SKM-1 (cell line): Measurements from ENCODE around the gene SNRNP200.
A peak's percentile ranks its signal among the peaks of the same experiment; 100 is the strongest.
"Not testable (repeated sequence)": the region's sequence is repeated elsewhere in the genome, so short reads cannot be mapped to it uniquely, and the experiment has no call there.

Experiments used
- DNase-seq: peaks from one replicate; lab custom pipeline; 2025; ENCODE audit not compliant: unreplicated experiment; lab: John Stamatoyannopoulos, UW

Gene SNRNP200

DNA sequence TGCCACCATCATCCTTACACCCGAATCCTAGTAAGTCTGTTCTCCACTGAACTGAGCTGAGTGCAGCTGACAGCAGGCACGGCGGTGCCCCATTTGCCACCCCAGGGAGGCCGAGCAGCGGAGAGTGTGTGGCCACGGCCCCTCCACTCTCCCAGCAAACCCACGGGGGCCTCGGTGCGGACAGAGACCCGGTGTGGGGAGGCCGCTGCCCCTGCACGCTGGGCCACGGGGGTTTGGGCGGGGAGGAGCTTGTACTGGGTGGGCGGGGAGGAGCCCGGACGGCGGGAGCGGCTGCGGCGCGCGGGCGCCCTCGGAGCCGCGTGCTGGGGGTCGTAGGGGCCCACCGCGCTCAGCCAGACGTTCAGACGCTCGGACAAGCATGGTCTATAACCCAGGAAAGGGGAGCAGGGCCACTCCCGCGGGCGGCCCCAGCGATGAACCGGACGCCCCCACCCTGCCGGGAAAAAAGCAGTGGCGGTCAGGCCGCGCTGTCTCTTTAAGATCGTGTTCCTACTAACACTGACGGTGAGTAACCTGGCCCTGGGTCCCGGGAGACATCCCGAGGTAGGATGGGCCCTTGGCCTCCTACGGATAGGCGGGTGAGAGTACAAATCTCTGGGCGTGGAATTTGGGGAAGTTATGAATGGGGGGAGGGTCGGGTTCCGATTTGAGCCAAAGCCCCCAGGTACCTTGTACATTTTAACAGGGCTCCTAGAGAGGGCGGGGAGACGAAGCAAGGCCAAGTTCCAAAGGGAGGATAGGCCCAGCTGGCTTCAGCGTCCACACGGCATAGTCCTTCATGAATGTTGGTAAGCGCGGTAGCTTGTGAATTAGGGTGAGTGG is 19.9 kb upstream of the SNRNP200 start, which contains the start of gene ITPRIPL1:
ITPRIPL1 (plus strand) TSS at position 277 of the 843 bp plus-strand sequence; CDS start at position 800, 523 bp downstream.
- no peak for DNase-seq

DNA sequence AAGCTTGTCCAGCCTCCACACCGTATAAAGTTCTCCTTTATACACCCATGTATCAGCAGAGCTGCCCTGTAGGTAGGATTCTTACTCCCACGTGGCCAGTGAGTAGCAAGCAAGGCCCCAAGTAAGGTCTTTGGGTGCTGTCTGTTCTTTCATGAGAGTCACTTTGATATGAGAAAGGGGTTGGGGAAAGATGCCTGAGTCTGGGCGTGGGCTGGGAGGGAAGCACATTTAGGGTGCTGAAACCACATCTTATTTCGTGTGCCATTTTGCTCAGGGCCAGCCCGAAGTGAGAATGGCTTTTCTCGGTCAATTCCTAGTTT is 19.3 kb upstream of the SNRNP200 start:
- no peak for DNase-seq

DNA sequence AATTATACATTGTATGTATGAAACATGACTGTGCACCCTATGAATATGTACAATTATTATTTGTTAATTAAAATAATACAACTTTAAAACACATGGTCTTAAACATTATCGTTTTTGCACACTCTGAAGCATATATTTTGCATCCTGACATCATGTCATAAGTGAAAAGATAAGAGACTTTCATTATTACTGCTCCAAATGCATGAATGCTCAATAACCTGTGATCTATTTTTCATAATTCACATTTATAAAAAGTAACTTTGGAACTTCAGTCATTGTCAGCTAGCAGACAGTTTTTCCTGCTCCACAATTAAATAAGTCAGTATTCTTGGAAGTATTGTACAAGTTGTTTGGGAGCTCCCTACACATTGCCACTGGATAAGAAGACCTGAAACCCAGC is 18.5 kb upstream of the SNRNP200 start:
- no peak for DNase-seq

DNA sequence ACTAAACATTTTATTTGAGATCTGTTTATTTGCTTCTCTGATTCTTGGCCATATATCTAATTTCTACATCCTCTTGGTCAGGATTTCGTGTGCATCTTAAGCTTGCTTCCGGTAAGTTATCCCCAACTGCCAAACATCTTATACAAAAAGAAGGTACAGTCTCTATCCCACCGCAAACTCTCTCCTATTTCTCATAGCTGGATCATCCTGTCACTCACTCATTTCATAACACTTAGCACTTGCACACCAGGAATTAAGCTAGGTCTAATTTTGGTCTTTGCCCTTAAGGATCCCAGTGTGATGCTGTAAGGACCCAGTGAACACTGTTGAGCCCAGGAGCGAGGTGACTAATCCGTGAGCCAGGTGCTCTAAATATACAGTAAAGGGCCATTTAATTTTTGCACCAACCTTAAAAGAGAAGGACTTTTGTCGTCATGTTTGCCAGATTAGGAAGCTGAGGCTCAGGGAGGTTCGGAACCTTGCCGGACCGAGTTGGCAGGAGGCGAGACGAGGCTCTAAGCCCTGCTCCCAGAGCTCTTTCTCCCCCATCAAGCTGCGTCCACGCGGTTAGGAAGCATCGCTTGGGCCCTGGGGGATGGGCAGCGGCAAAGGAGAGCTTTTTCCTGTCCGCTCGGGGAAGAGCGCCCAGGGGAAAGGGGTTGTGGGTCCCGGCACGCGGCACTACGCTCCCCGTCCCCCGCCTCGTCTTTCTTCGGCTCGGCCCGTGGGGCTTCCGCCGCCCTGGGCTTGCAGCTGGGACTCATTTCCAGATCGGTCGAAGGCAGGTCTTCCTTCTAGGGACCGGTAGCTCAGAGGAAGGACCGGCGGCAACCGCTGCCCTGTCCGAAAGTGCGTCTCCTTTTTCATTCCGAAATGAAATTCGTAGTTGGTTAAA is 15.6 kb upstream of the SNRNP200 start:
- DNase-seq, result peak; percentile 31

DNA sequence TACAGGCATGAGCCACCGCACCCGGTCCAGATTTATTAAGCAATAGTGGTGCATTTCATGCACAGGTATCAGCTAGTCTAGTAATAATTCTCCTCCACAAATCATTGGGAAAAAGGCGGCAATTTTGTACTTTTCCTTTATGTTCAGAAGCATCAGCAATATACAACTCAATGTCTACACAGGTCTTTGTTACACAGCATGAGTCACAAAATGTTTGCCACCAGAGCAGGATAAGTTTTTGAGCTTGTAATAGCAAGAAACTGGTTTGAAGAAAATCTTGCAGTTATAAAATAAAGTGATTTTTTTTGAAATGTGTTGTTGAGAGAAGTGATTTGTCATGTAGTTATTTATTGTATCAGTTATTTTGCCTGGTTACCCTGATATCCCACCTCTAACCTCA is 15.0 kb upstream of the SNRNP200 start:
- no peak for DNase-seq

DNA sequence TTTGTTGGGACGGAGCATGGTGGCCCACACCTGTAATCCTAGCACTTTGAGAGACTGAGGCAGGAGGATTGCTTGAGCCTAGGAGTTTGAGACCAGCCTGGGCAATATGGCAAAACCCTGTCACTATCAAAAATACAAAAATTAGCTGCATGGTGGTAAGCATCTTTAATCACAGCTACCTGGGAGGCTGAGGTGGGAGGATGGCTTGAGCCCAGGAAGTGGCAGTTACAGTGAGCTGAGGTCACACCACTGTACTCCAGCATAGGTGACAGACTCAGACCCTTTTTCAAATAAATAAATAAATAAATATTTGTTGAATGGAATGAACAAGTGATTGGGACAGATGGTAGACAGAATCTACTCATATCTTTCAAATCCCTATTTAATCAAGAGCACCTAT is 14.1 kb upstream of the SNRNP200 start:
- no peak for DNase-seq

DNA sequence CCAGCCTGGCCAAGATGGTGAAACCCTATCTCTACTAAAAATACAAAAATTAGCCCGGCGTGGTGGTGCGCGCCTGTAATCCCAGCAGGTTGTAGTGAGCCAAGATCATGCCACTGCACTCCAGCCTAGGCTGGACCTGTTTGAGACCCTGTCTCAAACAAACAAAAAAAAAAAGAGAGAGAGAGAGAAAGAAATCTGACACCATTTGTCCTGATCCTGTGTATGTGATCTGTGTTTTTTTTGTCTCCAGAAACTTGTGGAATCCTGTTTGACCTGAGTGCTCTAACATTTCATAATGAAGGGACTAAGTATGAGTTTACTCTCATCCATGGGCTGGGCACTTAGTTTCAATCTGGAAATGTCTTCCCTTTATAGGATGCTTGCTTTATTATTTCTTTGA is 13.4 kb upstream of the SNRNP200 start:
- DNase-seq, result no peak

DNA sequence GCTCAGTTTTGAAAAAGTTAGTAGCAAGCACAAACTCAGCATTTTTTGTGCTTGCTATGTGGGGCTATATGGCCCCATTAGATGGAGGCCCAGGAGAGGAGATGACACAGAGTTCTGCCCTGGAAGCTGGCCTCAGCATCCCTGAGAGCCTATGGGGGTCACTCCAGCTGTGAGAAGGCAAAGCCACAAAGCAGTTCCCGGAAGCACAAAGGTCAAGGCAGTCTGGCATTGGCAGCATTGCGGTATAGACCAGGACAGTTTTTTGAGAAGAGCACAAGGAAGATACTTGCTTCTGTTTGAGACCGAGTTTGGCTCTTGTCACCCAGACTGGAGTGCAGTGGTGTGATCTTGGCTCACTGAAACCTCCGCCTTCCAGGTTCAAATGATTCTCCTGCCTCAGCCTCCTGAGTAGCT is 12.2 kb upstream of the SNRNP200 start:
- DNase-seq, result no peak

DNA sequence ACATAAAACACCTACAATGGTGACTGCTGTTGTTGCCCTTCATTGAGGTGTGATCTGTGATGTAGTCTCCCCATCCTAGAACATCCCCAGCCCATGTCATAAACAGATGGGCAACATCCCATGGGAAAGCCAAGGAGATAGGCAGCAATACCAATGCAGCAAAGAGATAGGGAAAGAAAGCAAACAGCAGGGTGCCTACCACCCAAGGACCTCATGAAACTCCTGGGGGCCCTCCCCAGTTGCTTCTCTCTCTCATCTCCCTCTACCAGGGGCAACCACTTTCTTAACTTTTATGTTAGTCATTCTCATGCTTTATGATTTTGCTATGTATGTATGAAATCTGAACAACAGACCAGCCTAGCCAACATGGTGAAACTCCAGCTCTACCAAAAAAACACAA is 11.7 kb upstream of the SNRNP200 start:
- DNase-seq, result no peak

DNA sequence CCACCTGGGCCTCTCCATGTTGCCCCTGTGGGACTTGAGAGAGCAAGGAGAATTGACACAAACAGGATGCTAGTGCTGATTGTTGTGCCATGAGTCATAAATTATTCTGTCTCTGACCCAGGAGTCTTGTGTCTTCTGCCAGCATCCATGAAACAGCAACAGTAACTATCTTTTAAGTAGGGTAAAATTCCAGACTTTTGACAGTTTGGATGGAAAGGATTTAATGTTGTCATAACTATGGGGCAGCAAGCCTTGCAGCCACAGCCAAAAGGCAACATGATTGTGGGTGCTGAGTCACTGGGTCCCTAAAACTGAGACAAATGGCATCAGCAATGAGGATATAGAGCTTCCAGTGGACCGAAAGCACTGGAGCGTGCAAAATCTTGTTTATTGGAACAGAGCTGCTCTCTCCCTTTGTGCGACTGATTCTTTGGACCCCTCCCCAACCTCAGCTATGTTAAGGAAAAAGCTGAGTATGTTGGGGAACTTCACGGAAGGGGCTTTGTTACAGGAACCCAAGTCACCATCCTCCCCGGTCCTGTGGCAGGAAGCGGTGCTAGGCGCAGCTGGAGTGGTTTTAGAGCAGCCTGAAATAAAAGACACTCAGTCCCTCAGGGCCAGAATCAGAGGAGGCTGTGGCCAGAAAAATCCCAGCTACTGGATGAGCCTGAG is 10.2 kb upstream of the SNRNP200 start:
- no peak for DNase-seq

DNA sequence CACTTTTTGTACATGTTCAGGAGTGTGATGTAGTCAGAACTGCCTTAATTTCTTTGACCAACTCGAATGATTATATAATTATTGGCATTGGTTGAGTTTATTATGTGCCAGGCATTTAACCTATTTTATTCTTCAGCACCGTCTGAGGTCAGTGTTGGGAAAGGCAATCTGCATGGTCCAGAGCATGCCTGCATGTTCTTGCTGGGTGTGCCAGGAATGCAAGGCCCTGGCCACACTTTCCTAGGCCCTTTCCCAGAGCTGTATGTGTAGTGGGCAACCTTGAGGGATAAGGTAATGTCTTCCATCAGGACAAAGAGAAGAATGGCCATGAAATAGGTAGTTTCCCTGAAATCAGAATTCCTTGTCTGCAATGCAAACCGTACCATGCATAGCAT is 9.7 kb upstream of the SNRNP200 start:
- no peak for DNase-seq

DNA sequence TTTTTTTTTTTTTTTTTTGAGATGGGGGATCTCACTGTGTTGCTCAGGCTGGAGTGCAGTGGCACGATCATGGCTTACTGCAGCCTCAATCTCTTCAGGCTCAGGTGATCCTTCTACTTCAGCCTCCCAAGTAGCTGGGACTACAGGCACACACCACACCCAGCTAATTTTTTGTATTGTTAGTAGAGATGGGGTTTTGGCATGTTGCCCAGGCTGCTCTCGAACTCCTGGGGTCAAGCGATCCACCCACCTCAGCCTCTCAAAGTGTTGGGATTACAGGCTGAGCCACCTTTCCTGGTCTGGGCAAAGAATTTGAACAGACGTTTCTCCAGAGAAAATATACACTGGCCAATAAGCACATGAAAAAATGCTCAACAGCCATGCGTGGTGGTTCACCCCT is 2.9 kb upstream of the SNRNP200 start:
- DNase-seq, result no peak

DNA sequence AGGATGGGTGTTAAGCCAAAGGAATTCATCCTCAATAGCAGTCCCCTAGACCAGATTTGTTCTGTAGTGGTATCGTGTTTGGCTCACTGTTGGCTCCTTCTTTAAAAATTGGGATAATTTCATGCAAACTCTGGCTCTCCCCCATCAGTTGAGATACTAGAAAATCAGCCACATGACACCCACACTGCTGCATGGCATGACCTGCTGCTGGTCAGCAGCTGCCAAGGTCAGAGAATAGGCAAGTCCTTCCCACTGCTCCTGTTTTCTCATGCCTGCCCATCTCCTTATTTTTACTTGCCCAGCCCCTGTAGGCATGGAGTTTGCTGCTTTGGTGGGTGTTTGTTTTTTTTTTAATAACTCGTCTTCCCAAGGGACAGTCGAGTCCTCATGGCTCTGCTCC is 1.0 kb upstream of the SNRNP200 start:
- no peak for DNase-seq

DNA sequence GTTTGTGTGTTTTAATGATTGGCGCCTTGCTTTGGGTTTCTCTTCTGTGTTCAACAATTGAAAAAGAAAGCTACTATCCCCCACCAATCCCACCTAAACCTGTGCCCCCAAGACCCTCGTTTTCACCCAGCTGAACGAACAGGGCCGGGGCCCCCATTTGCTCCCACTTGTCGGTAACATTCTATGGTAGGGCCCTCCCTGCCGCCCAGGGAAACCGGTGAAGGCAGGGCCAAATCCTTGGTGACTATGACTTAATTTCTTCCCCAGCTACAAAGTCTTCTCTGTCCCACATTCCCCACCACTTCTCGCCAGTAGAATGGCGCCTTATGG is 598 bp upstream of the SNRNP200 start:
- DNase-seq, result no peak

DNA sequence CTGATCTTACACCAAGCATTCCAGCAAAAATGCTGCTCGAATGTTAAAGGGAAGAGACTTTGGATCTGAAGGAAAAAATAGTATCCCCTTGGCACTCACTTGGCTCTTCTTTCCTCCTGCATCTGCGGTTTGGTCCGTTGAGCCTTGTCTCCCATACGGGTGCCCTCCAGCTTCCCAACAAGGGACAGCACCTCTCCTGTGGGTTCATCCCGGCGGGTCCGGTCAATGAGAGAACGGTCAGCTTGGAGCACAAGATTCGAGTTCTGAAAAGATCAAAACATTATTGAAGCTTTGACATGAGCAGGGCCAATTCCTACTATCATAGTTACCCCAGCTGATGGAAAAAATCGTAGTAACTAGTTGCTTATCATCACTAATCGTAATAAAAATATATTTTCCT is 740 bp downstream of the SNRNP200 start:
- no peak for DNase-seq

DNA sequence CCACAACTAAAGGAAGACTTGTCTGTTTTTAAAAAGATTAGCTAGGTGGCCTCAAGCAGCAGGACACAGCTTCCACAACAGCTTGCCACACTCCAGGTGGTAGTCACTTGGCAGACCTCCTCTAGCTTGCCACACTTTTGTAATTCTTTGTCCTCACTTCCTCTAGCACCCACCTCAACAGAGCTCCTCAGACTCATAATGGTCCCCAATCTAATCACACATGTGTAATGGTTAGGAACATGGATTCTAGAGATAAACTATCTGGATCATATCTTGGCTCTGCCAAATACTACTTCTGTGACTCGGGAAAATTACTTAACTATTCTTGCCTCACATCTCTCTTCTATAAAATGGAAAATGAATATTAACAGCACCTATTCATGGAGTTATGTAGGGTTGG is 3.5 kb downstream of the SNRNP200 start:
- no peak for DNase-seq

DNA sequence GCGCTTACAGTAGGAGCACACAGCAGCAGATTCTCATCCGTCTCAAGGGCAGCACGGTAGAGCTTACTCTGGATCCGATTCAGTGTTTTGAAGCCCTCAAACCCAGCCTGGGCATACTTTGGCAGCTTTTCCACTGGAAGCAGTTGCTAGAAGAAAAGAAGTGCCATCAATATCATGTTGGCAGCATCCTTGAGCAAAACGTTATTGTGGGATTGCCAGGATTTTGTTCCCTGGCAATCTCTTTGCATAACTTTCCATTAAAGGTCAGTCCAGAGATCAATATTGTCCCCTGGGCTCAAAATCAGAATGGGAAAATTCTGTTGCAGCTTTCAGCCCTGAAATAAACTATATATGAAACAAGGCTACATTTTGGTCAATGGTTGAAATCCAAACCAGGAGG is 8.4 kb downstream of the SNRNP200 start:
- no peak for DNase-seq

DNA sequence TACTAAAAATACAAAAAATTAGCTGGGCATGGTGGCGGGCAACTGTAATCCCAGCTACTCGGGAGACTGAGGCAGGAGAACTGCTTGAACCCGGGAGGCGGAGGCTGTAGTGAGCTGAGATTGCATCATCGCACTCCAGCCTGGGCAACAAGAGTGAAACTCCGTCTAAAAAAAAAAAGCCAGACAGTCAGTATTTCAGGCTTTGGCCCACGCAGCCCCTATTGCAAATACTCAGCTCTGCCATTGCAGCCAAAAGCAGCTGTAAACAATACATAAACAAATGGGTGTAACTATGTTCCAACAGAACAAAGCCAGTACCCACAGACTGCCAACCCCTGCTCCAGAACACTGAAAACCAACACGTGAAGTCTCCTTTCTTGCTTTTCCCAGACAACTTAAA is 11.1 kb downstream of the SNRNP200 start:
- DNase-seq, result not testable (repeated sequence)

DNA sequence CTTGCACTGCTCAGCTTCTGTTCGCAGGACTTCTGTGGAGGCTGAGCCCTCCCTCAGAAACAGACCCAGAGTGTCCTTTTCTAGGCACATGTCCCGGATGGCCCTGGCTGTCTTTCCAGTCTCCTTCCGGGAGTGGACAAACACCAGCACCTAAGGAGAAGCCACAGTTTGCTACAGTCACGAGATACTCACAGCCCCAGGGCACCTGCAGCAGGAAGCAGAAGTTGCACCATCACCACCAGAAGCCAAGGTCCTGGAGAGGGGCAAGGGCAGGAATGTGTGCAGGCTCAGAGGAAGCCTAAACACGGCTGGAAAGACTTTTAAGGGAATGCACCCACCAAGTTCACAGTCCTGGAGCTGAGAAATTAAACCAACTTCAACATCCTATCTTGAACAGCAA is 13.6 kb downstream of the SNRNP200 start:
- no peak for DNase-seq

DNA sequence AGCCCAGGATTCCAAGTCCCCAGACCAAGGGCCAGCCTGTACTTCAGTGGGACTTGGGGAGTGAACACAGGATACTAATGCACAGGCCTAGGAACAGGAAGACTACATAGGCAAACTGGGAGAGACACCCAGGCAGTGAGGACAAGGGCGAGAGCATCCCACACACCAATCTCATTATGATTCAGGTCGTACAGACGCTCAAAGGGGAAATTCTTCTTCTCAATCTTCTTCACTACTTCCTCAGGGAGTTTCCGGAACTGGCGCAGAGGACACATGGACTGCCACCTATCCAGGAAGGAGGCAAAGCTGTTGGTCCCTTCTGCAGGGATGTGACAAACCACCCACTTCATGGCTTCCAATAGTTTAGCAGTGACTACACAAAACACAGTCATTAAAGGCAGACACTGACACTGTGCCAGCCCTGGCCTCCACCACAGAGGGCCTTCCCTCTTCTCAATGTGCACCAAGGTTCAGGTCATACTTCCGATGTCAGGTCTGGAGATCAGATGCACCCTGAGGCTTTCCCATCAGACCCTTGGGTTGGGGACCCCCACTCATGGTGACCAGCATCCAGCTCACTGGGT is 18.0 kb downstream of the SNRNP200 start:
- no peak for DNase-seq

DNA sequence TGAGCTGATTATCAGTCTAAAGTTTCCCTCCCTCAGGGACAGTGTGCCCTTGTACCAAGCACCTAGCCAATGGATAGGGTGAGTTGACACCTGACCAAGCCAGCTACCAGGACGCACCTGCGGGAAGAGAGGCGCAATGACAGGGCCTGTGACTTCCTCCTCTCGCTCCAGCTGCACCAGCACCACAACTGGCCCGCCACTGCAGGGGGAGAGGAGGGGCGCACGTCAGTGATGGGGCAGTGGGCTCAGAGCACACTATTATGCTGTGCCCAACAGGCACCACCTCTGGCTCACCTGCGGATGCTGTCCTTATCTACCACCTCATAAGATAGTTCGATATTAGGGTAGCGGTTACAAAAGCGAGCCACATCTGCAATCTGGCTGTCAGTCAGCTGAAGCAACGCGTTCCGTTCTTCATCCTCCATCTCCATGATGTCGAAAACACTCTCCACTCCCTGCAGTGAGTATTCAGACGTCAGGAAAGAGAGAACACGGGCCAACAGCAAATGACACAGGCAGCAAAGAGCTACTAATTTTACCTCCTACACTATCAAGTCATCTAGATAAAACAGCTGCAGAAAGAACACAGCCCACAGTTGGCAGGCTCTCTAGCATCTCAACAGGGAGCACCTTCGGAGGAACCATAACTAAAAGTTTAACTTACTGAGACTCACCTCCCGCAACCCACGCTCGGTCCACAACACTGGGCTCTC is 28.4 kb downstream of the SNRNP200 start:
- no peak for DNase-seq
